Bone marrow (tissue), 2 donors: ENCODE data around the gene STXBP6.
"Not testable (repeated sequence)": the region's sequence is repeated elsewhere in the genome, so short reads cannot be mapped to it uniquely, and the experiment has no call there.

Source experiments
- DNase-seq, 2 donors: peaks; one replicate each; lab custom pipeline; 2025; lab: John Stamatoyannopoulos, UW

Gene STXBP6

GRCh38 chr14:24986206-24986893, 63.6 kb downstream of the STXBP6 start:
- no peak for DNase-seq

GRCh38 chr14:24984846-24985589, 64.9 kb downstream of the STXBP6 start:
- no peak for DNase-seq

- no peak for DNase-seq
Measured at GRCh38 chr14:24982472-24983155, 67.3 kb downstream of the STXBP6 start.

- DNase-seq: no peak
Measured at GRCh38 chr14:24979725-24980239, 70.2 kb downstream of the STXBP6 start.

- no peak for DNase-seq
Measured at GRCh38 chr14:24978862-24979724, 70.9 kb downstream of the STXBP6 start.

- no peak for DNase-seq
Measured at GRCh38 chr14:24976602-24977001, 73.3 kb downstream of the STXBP6 start.

- DNase-seq: no peak
Measured at GRCh38 chr14:24975393-24975792, 74.6 kb downstream of the STXBP6 start.

GRCh38 chr14:24974591-24975374, 75.2 kb downstream of the STXBP6 start:
- DNase-seq: no peak

GRCh38 chr14:24972844-24973243, 77.1 kb downstream of the STXBP6 start:
- no peak for DNase-seq

- DNase-seq: no peak
Measured at GRCh38 chr14:24971255-24971654, 78.7 kb downstream of the STXBP6 start.

GRCh38 chr14:24966579-24966964, 83.4 kb downstream of the STXBP6 start:
- DNase-seq: no peak

- DNase-seq: no peak
Measured at GRCh38 chr14:24965934-24966578, 83.9 kb downstream of the STXBP6 start.

GRCh38 chr14:24965578-24965933, 84.4 kb downstream of the STXBP6 start:
- no peak for DNase-seq

- DNase-seq: no peak
Measured at GRCh38 chr14:24964591-24964990, 85.4 kb downstream of the STXBP6 start.

GRCh38 chr14:24964048-24964447, 85.9 kb downstream of the STXBP6 start:
- no peak for DNase-seq

- DNase-seq: not testable (repeated sequence)
Measured at GRCh38 chr14:24962118-24962517, 87.8 kb downstream of the STXBP6 start.

GRCh38 chr14:24960816-24961215, 89.1 kb downstream of the STXBP6 start:
- no peak for DNase-seq

GRCh38 chr14:24959791-24960331, 90.1 kb downstream of the STXBP6 start:
- DNase-seq: no peak

- no peak for DNase-seq
Measured at GRCh38 chr14:24958271-24958670, 91.7 kb downstream of the STXBP6 start.

- DNase-seq: no peak
Measured at GRCh38 chr14:24957814-24958213, 92.1 kb downstream of the STXBP6 start.
